Keratinocyte (primary cell): Measurements from ENCODE around the gene NLRC5. TPM values are rescaled to one million over a fixed set of nuclear protein-coding genes. Genes with fewer than 3 reads are reported as not detected.

ENCODE experiments used
- DNase-seq: peaks from one replicate; pipeline ENCODE4 v3.0.0-alpha.2; 2011; ENCODE audit warnings: low read depth, missing footprints, low spot score
- FAIRE-seq: peaks from 2 replicates; lab custom pipeline; 2011; peaks lifted over from hg19 to GRCh38; lab: Jason Lieb, UNC
- H2AFZ ChIP-seq: 2 replicates; pipeline ENCODE4 v1.6.0; 2012; ENCODE audit warnings: low read length, control low read depth, inconsistent platforms; ENCODE audit not compliant: control insufficient read depth
- H3K27ac ChIP-seq: 2 replicates; pipeline ENCODE4 v1.5.1; 2011; ENCODE audit warnings: low read length; ENCODE audit not compliant: control insufficient read depth, insufficient read depth
- H3K27me3 ChIP-seq: 3 replicates; pipeline ENCODE4 v1.6.0; 2011; ENCODE audit warnings: low read length; ENCODE audit not compliant: control insufficient read depth, insufficient read depth; ENCODE audit errors: extremely low read depth
- H3K36me3 ChIP-seq, 2 experiments: 2 replicates in 1 of 2; 3 replicates in 1 of 2; pipeline ENCODE4 v1.5.1; 2011; ENCODE audit warnings: low read length in 2 of 2, mild to moderate bottlenecking in 1 of 2; ENCODE audit not compliant: control insufficient read depth in 2 of 2, insufficient read depth in 2 of 2; ENCODE audit errors: extremely low read depth in 1 of 2
- H3K4me1 ChIP-seq: 3 replicates; pipeline ENCODE4 v1.5.1; 2011; ENCODE audit warnings: low read length; ENCODE audit not compliant: control insufficient read depth, insufficient read depth; ENCODE audit errors: extremely low read depth
- H3K4me2 ChIP-seq: 3 replicates; pipeline ENCODE4 v1.6.0; 2011; ENCODE audit warnings: low read depth, low read length; ENCODE audit not compliant: control insufficient read depth, insufficient read depth; ENCODE audit errors: extremely low read depth
- H3K4me3 ChIP-seq, 3 experiments: fragments of 200-600 bp in 1 of 3; sonication (generic) in 1 of 3; 2 replicates in 2 of 3; 3 replicates in 1 of 3; pipeline ENCODE4 v1.5.1; 2011 to 2016; ENCODE audit warnings: low read length in 3 of 3, mild to moderate bottlenecking in 3 of 3, control low read depth in 2 of 3, inconsistent platforms in 1 of 3, low read depth in 1 of 3, mixed read lengths in 1 of 3, mixed run types in 1 of 3, moderate library complexity in 1 of 3; ENCODE audit not compliant: control insufficient read depth in 2 of 3, insufficient read depth in 2 of 3; ENCODE audit errors: extremely low read depth in 1 of 3
- H3K79me2 ChIP-seq: 2 replicates; pipeline ENCODE4 v1.6.0; 2012; ENCODE audit warnings: low read length; ENCODE audit not compliant: control insufficient read depth, insufficient read depth
- H3K9ac ChIP-seq: 3 replicates; pipeline ENCODE4 v1.6.0; 2011; ENCODE audit warnings: low read length; ENCODE audit not compliant: control insufficient read depth, insufficient read depth; ENCODE audit errors: extremely low read depth
- H3K9me1 ChIP-seq: 3 replicates; pipeline ENCODE4 v1.6.0; 2011; ENCODE audit warnings: low read length; ENCODE audit not compliant: control insufficient read depth, insufficient read depth; ENCODE audit errors: extremely low read depth
- H3K9me3 ChIP-seq: 2 replicates; pipeline ENCODE4 v1.5.1; 2012; ENCODE audit warnings: low read depth, low read length; ENCODE audit not compliant: control insufficient read depth
- H4K20me1 ChIP-seq: 3 replicates; pipeline ENCODE4 v1.6.0; 2011; ENCODE audit warnings: low read length; ENCODE audit not compliant: control insufficient read depth, insufficient read depth; ENCODE audit errors: extremely low read depth
- CTCF ChIP-seq, 3 experiments: IDR thresholded peaks in 1 of 3; conservative IDR thresholded peaks in 1 of 3; optimal IDR thresholded peaks in 1 of 3; 2 replicates in 2 of 3; 3 replicates in 1 of 3; pipeline versions ENCODE3 to v1.5.1; 2011; ENCODE audit warnings: low read length in 3 of 3, mild to moderate bottlenecking in 3 of 3, moderate library complexity in 2 of 3, control low read depth in 1 of 3, inconsistent platforms in 1 of 3; ENCODE audit not compliant: insufficient read depth in 2 of 3; ENCODE audit errors: extremely low read depth in 1 of 3
- EZH2 ChIP-seq: IDR thresholded peaks from one replicate; pipeline ENCODE4 v1.6.1; 2012; ENCODE audit warnings: inconsistent platforms, mild to moderate bottlenecking, low read length, moderate library complexity
- dilution Hi-C: fragments of 300-500 bp; cut with MboI; formaldehyde crosslinking; loops from one replicate; pipeline ENCODE4 v1.7.0; 2020; ENCODE audit warnings: low sequenced_read_pairs; ENCODE audit not compliant: extremely low pct_ligation_motif_present
- polyA plus RNA-seq, 5 experiments: library from polyadenylated mRNA; depleted of rRNA in 3 of 5; stranded (reverse) in 3 of 5; stranded (forward) in 1 of 5; unstranded in 1 of 5; fragments of >200 nt; gene quantifications; 1 replicate in 1 of 5; 2 replicates in 3 of 5; 3 replicates in 1 of 5; pipeline versions ENCODE4 v1.2.1 to v1.2.3, GENCODE V29; 2011 to 2012; ENCODE audit warnings: missing spikeins in 2 of 5, low read depth in 1 of 5, low replicate concordance in 1 of 5

The NLRC5 gene
- polyA plus RNA-seq, 1 donor (not counting 4 experiments of a cell fraction or from before 2014, with no cell fraction given), result 7.8 TPM

GRCh38 chr16:56950881-56951771, 38.2 kb upstream of the NLRC5 start:
- dilution Hi-C loops, result no loop called here
- H4K20me1 ChIP-seq, result no peaks in the 10 kb centered on the region
- FAIRE-seq (no peak), DNase-seq (no peak)
- no peaks in the 10 kb centered on the region for H3K4me1 ChIP-seq
- H3K79me2 ChIP-seq, result no peaks in the 10 kb centered on the region
- no peaks in the 10 kb centered on the region for H3K27me3 ChIP-seq
- H2AFZ ChIP-seq, result no peak overlapping the region
- TF ChIP-seq CTCF (optimal IDR thresholded peaks at IDR 0.05 in 1 of 3, IDR thresholded peaks at IDR 0.05 in 1 of 3, conservative IDR thresholded peaks at IDR 0.05 in 1 of 3; ENCODE audit: extremely low read depth in 1 of 3, insufficient read depth in 2 of 3, low read length in 3 of 3), result peak; percentile 71 to 98 (median 75)
- TF ChIP-seq EZH2, result no peak
- H3K36me3 ChIP-seq, result no peaks in the 10 kb centered on the region
- H3K4me3 ChIP-seq, result no peak overlapping the region
- H3K9me3 ChIP-seq, result no peaks in the 10 kb centered on the region
- no peak overlapping the region for H3K27ac ChIP-seq
- H3K4me2 ChIP-seq, result no peak overlapping the region
- H3K9ac ChIP-seq, result no peak overlapping the region
- H3K9me1 ChIP-seq, result no peaks in the 10 kb centered on the region

- no peak overlapping the region for H3K4me2 ChIP-seq
- FAIRE-seq (no peak), DNase-seq (no peak)
- no peaks in the 10 kb centered on the region for H3K4me1 ChIP-seq
- no peak overlapping the region for H3K9ac ChIP-seq
- TF ChIP-seq CTCF (optimal IDR thresholded peaks at IDR 0.05 in 1 of 3, IDR thresholded peaks at IDR 0.05 in 1 of 3, conservative IDR thresholded peaks at IDR 0.05 in 1 of 3; ENCODE audit: extremely low read depth in 1 of 3, insufficient read depth in 2 of 3, low read length in 3 of 3) (no peak), EZH2 (no peak)
- no peaks in the 10 kb centered on the region for H4K20me1 ChIP-seq
- H3K79me2 ChIP-seq, result no peaks in the 10 kb centered on the region
- H3K27ac ChIP-seq, result no peak overlapping the region
- no peaks in the 10 kb centered on the region for H3K27me3 ChIP-seq
- no peak overlapping the region for H3K4me3 ChIP-seq
- dilution Hi-C loops, result no loop called here
- no peaks in the 10 kb centered on the region for H3K36me3 ChIP-seq
- H3K9me3 ChIP-seq, result no peaks in the 10 kb centered on the region
- no peak overlapping the region for H2AFZ ChIP-seq
- no peaks in the 10 kb centered on the region for H3K9me1 ChIP-seq
These were observed 36.4 kb upstream of the NLRC5 start for GRCh38 chr16:56953006-56953405.
